GM23338 (cell line): ENCODE results near the gene ACCS. TPM values are rescaled to one million over a fixed set of nuclear protein-coding genes. Genes with fewer than 3 reads are reported as not detected.

Experiments
- ATAC-seq: fragments of 200-7000 bp; cut with Tn5 transposase; 3 replicates; pipeline ENCODE4 v1.9.1; 2020
- DNase-seq: peaks from one replicate; pipeline ENCODE4 v3.0.0-alpha.2; 2015; ENCODE audit warnings: low spot score
- H2AFZ ChIP-seq: fragments of 200-600 bp; sonication (generic); 2 replicates; pipeline ENCODE4 v1.8.0; 2016; ENCODE audit warnings: antibody characterized with exemption, mild to moderate bottlenecking, moderate library complexity
- H3F3A ChIP-seq: fragments of 200-600 bp; sonication (generic); replicated peaks from 2 replicates; pipeline ENCODE4 v1.8.0; 2017; ENCODE audit warnings: antibody characterized with exemption, mixed run types, low read depth
- H3K27ac ChIP-seq: fragments of 200-600 bp; sonication (generic); 2 replicates; pipeline ENCODE4 v1.6.1; 2016; ENCODE audit warnings: low read depth
- H3K27me3 ChIP-seq: fragments of 200-600 bp; sonication (generic); 2 replicates; pipeline ENCODE4 v1.8.0; 2016; ENCODE audit warnings: mild to moderate bottlenecking, mixed run types, moderate library complexity; ENCODE audit not compliant: insufficient read depth
- H3K36me3 ChIP-seq: fragments of 200-600 bp; sonication (generic); 2 replicates; pipeline ENCODE4 v1.8.0; 2016; ENCODE audit warnings: mild to moderate bottlenecking; ENCODE audit not compliant: insufficient read depth
- H3K4me1 ChIP-seq: fragments of 200-600 bp; sonication (generic); 2 replicates; pipeline ENCODE4 v1.8.0; 2016; ENCODE audit warnings: mild to moderate bottlenecking, moderate library complexity; ENCODE audit not compliant: insufficient read depth
- H3K4me2 ChIP-seq: fragments of 200-600 bp; sonication (generic); 2 replicates; pipeline ENCODE4 v1.7.1; 2017; ENCODE audit warnings: mixed run types
- H3K4me3 ChIP-seq: fragments of 200-600 bp; sonication (generic); 2 replicates; pipeline ENCODE4 v1.6.1; 2016; ENCODE audit warnings: mixed run types
- H3K79me2 ChIP-seq: fragments of 200-600 bp; sonication (generic); replicated peaks from 2 replicates; pipeline ENCODE4 v1.8.0; 2017; ENCODE audit warnings: mild to moderate bottlenecking; ENCODE audit not compliant: insufficient read depth
- H3K9me2 ChIP-seq: fragments of 200-600 bp; sonication (generic); 2 replicates; pipeline ENCODE4 v1.8.0; 2017; ENCODE audit not compliant: insufficient read depth
- H4K20me1 ChIP-seq: fragments of 200-600 bp; sonication (generic); replicated peaks from 2 replicates; pipeline ENCODE4 v1.8.0; 2017; ENCODE audit warnings: mild to moderate bottlenecking; ENCODE audit not compliant: insufficient read depth
- H3K27ac Mint-ChIP-seq: 2 replicates; pipeline ENCODE4 v1.8.0; 2020; ENCODE audit warnings: inconsistent platforms, mild to moderate bottlenecking, moderate library complexity, mixed read lengths
- H3K27me3 Mint-ChIP-seq: 3 replicates; pipeline ENCODE4 v1.8.0; 2022; ENCODE audit warnings: low read depth, mild to moderate bottlenecking, moderate library complexity, mixed read lengths, inconsistent platforms; ENCODE audit not compliant: insufficient read depth, poor library complexity
- H3K36me3 Mint-ChIP-seq: 3 replicates; pipeline ENCODE4 v1.8.0; 2021; ENCODE audit warnings: low read depth, mild to moderate bottlenecking, inconsistent platforms, moderate library complexity, mixed read lengths
- H3K4me1 Mint-ChIP-seq: 3 replicates; pipeline ENCODE4 v1.8.0; 2020; ENCODE audit warnings: mild to moderate bottlenecking, inconsistent platforms, mixed read lengths
- H3K4me3 Mint-ChIP-seq: 3 replicates; pipeline ENCODE4 v1.8.0; 2021; ENCODE audit warnings: moderate library complexity, mild to moderate bottlenecking, inconsistent platforms, mixed read lengths
- H3K9me3 Mint-ChIP-seq: 3 replicates; pipeline ENCODE4 v1.8.0; 2020; ENCODE audit warnings: moderate library complexity, mild to moderate bottlenecking, inconsistent platforms, mixed read lengths
- CREB1 ChIP-seq: fragments of 250-450 bp; sonication (Bioruptor Pico); IDR thresholded peaks from 2 replicates; pipeline ENCODE4 v1.5.0; 2020; ENCODE audit warnings: low read depth, mild to moderate bottlenecking, moderate library complexity
- CTCF ChIP-seq, 2 experiments: fragments of 200-600 bp in 1 of 2; sonication (generic) in 1 of 2; conservative IDR thresholded peaks; 2 replicates each; pipeline versions ENCODE4 v1.5.1 to v1.6.1; 2016 to 2017; ENCODE audit warnings: antibody characterized with exemption in 2 of 2, low read depth in 2 of 2, mild to moderate bottlenecking in 2 of 2, moderate library complexity in 1 of 2
- ETS1 ChIP-seq: IDR thresholded peaks from 2 replicates; pipeline ENCODE4 v1.6.1; 2016; ENCODE audit warnings: antibody characterized with exemption
- EZH2 ChIP-seq: fragments of 200-600 bp; sonication (generic); IDR thresholded peaks from one replicate; pipeline ENCODE4 v1.8.0; 2017; ENCODE audit warnings: antibody characterized with exemption, mild to moderate bottlenecking, low read depth; ENCODE audit not compliant: unreplicated experiment
- EZH2phosphoT487 ChIP-seq: fragments of 200-600 bp; sonication (generic); IDR thresholded peaks from one replicate; pipeline ENCODE4 v1.8.1; 2018; ENCODE audit warnings: antibody characterized with exemption; ENCODE audit not compliant: unreplicated experiment
- JUNB ChIP-seq: IDR thresholded peaks from one replicate; pipeline ENCODE4 v1.6.1; 2016; ENCODE audit warnings: antibody characterized with exemption; ENCODE audit not compliant: unreplicated experiment
- NANOG ChIP-seq: IDR thresholded peaks from 2 replicates; pipeline ENCODE4 v1.6.1; 2016; ENCODE audit warnings: antibody characterized with exemption, borderline replicate concordance
- POLR2AphosphoS5 ChIP-seq: IDR thresholded peaks from 2 replicates; pipeline ENCODE4 v1.6.1; 2016; ENCODE audit warnings: antibody characterized with exemption, low read depth
- REST ChIP-seq: IDR thresholded peaks from one replicate; pipeline ENCODE4 v1.6.1; 2018; ENCODE audit warnings: antibody characterized with exemption; ENCODE audit not compliant: unreplicated experiment
- STAT1 ChIP-seq: IDR thresholded peaks from one replicate; pipeline ENCODE4 v1.6.1; 2016; ENCODE audit warnings: antibody characterized with exemption; ENCODE audit not compliant: unreplicated experiment
- ZNF114 ChIP-seq: fragments of 250-450 bp; sonication (Bioruptor Pico); IDR thresholded peaks from 2 replicates; pipeline ENCODE4 v1.5.0; 2020; ENCODE audit warnings: mild to moderate bottlenecking, moderate library complexity
- ZNF331 ChIP-seq: fragments of 250-450 bp; sonication (Bioruptor Pico); IDR thresholded peaks from 2 replicates; pipeline ENCODE4 v1.5.0; 2020; ENCODE audit warnings: low read depth, mild to moderate bottlenecking, moderate library complexity
- ZNF462 ChIP-seq: fragments of 250-450 bp; sonication (Bioruptor Pico); IDR thresholded peaks from 2 replicates; pipeline ENCODE4 v1.5.0; 2020; ENCODE audit warnings: mild to moderate bottlenecking, moderate library complexity
- polyA plus RNA-seq: library from polyadenylated mRNA; unstranded; fragments of >200 nt; fragmentation: Nextera tagmentation; extraction: Ambion mirVana; gene quantifications from 2 replicates; pipeline ENCODE4 v1.2.1, GENCODE V29; 2016
- total RNA-seq: library from RNA; depleted of rRNA; stranded (reverse); fragments of >200 nt; shearing (Covaris generic); gene quantifications from 2 replicates; pipeline ENCODE4 v1.2.3, GENCODE V29; 2014

ACCS gene
- total and polyA plus RNA-seq, 2 experiments from 2014 or later, result 3.6 to 6.6 TPM

GRCh38 chr11:44051171-44051570, 14.9 kb upstream of the ACCS start:
- Histone ChIP-seq H3K36me3 (no peaks in the 10 kb centered on the region), H3K79me2 (no peaks in the 10 kb centered on the region), H4K20me1 (no peaks in the 10 kb centered on the region), H3K4me2 (no peak overlapping the region), H3K27ac (no peak overlapping the region), H3K9me2 (peaks cover 15% of the 10 kb centered on the region; the same call in 1 of the 2 replicates), H2AFZ (no peak overlapping the region), H3K4me1 (no peaks in the 10 kb centered on the region), H3K4me3 (no peak overlapping the region), H3K27me3 (no peaks in the 10 kb centered on the region), H3F3A (no peaks in the 10 kb centered on the region)
- Mint-ChIP-seq H3K36me3 (no peaks in the 10 kb centered on the region), H3K9me3 (no peaks in the 10 kb centered on the region; the same call in 2 of the 3 replicates), H3K27me3 (peaks cover 2% of the 10 kb centered on the region), H3K27ac (no peak overlapping the region), H3K4me1 (no peaks in the 10 kb centered on the region), H3K4me3 (no peak overlapping the region)
- no peak for DNase-seq
- ATAC-seq, result no peak
- TF ChIP-seq ETS1 (no peak), CTCF (conservative IDR thresholded peaks at IDR 0.05; ENCODE audit: low read depth in 2 of 2) (no peak), REST (no peak), EZH2phosphoT487 (no peak), EZH2 (no peak), NANOG (no peak), ZNF462 (CRISPR knock-in tag) (no peak), ZNF331 (CRISPR knock-in tag) (no peak), CREB1 (CRISPR knock-in tag) (no peak), ZNF114 (no peak), STAT1 (no peak), JUNB (no peak), POLR2AphosphoS5 (no peak)
